Smooth muscle cell (in vitro differentiated cells): Measurements from ENCODE around the gene FYB2. TPM values are rescaled to one million over a fixed set of nuclear protein-coding genes. Genes with fewer than 3 reads are reported as not detected.

Source experiments
- DNase-seq: peaks from one replicate; lab custom pipeline; 2025; ENCODE audit not compliant: unreplicated experiment; lab: John Stamatoyannopoulos, UW
- H2AFZ ChIP-seq: fragments of 200-600 bp; sonication (generic); 2 replicates; pipeline ENCODE4 v1.6.0; 2016; ENCODE audit warnings: antibody characterized with exemption, low read depth, mild to moderate bottlenecking
- H3F3A ChIP-seq: fragments of 200-600 bp; sonication (generic); 2 replicates; pipeline ENCODE4 v1.6.0; 2017; ENCODE audit warnings: antibody characterized with exemption, low read depth
- H3K27ac ChIP-seq: fragments of 200-600 bp; sonication (generic); 2 replicates; pipeline ENCODE4 v1.5.1; 2016; ENCODE audit warnings: low read depth, mild to moderate bottlenecking
- H3K27me3 ChIP-seq: fragments of 200-600 bp; sonication (generic); 2 replicates; pipeline ENCODE4 v1.6.1; 2016; ENCODE audit warnings: low read depth, mild to moderate bottlenecking
- H3K36me3 ChIP-seq: fragments of 200-600 bp; sonication (generic); 2 replicates; pipeline ENCODE4 v1.5.1; 2016; ENCODE audit warnings: low read depth
- H3K4me1 ChIP-seq: fragments of 200-600 bp; sonication (generic); 2 replicates; pipeline ENCODE4 v1.5.1; 2016; ENCODE audit warnings: low read depth
- H3K4me2 ChIP-seq: fragments of 200-600 bp; sonication (generic); 2 replicates; pipeline ENCODE4 v1.6.0; 2016; ENCODE audit warnings: mild to moderate bottlenecking
- H3K4me3 ChIP-seq: fragments of 200-600 bp; sonication (generic); 2 replicates; pipeline ENCODE4 v1.5.1; 2016; ENCODE audit warnings: mild to moderate bottlenecking
- H3K79me2 ChIP-seq: fragments of 200-600 bp; sonication (generic); 2 replicates; pipeline ENCODE4 v1.6.0; 2016; ENCODE audit warnings: low read depth, mild to moderate bottlenecking
- H3K9ac ChIP-seq: fragments of 200-600 bp; sonication (generic); 2 replicates; pipeline ENCODE4 v1.6.0; 2016; ENCODE audit warnings: low read depth
- H3K9me3 ChIP-seq: fragments of 200-600 bp; sonication (generic); replicated peaks from 2 replicates; pipeline ENCODE4 v1.5.1; 2016; ENCODE audit warnings: low read depth
- H4K20me1 ChIP-seq: fragments of 200-600 bp; sonication (generic); 2 replicates; pipeline ENCODE4 v1.6.0; 2016; ENCODE audit warnings: low read depth
- CTCF ChIP-seq: fragments of 200-600 bp; sonication (generic); IDR thresholded peaks from 2 replicates; pipeline ENCODE4 v1.5.1; 2017; ENCODE audit warnings: borderline replicate concordance, mild to moderate bottlenecking, antibody characterized with exemption; ENCODE audit not compliant: insufficient read depth, poor library complexity, severe bottlenecking
- WGBS: methylation state at CpG from one replicate; pipeline ENCODE4 v1.1.7; 2016; ENCODE audit warnings: low lambda C conversion rate; 5-methylcytosine and 5-hydroxymethylcytosine counted together
- polyA plus RNA-seq: library from polyadenylated mRNA; unstranded; fragments of >200 nt; fragmentation: Nextera tagmentation; extraction: Ambion mirVana; gene quantifications from 2 replicates; pipeline ENCODE4 v1.2.1, GENCODE V29; 2016
- total RNA-seq: library from RNA; depleted of rRNA; stranded (reverse); fragments of >200 nt; gene quantifications from 2 replicates; pipeline ENCODE4 v1.2.3, GENCODE V29; 2014

FYB2 gene
- total and polyA plus RNA-seq, 2 experiments from 2014 or later: 0.65 to 3.6 TPM

- Histone ChIP-seq H3K4me3 (no peak overlapping the region), H3K9ac (no peak overlapping the region), H4K20me1 (no peaks in the 10 kb centered on the region), H3F3A (no peaks in the 10 kb centered on the region), H3K27me3 (no peaks in the 10 kb centered on the region), H3K36me3 (no peaks in the 10 kb centered on the region), H3K79me2 (no peaks in the 10 kb centered on the region), H3K4me2 (no peak overlapping the region), H3K27ac (no peak overlapping the region), H3K9me3 (no peaks in the 10 kb centered on the region), H2AFZ (no peak overlapping the region), H3K4me1 (peaks cover under 1% of the 10 kb centered on the region)
- no peak for TF ChIP-seq CTCF
- no peak for DNase-seq
- WGBS: 73% methylated on average over 4 of the region's 4 CpGs
Observed at GRCh38 chr1:56825436-56825835, 6.2 kb upstream of the FYB2 start.

- Histone ChIP-seq H4K20me1 (no peaks in the 10 kb centered on the region), H3K9me3 (no peaks in the 10 kb centered on the region), H3K4me2 (no peak overlapping the region), H3K9ac (no peak overlapping the region), H2AFZ (no peak overlapping the region), H3K36me3 (no peaks in the 10 kb centered on the region), H3K79me2 (no peaks in the 10 kb centered on the region), H3K4me1 (peaks cover 6% of the 10 kb centered on the region), H3F3A (no peaks in the 10 kb centered on the region), H3K27ac (no peak overlapping the region), H3K27me3 (no peaks in the 10 kb centered on the region), H3K4me3 (no peak overlapping the region)
- 96% methylated on average over 1 of the region's 1 CpG for WGBS
- no peak for TF ChIP-seq CTCF
- DNase-seq: no peak
Observed at GRCh38 chr1:56824938-56825337, 5.7 kb upstream of the FYB2 start.

GRCh38 chr1:56824271-56824670, 5.1 kb upstream of the FYB2 start:
- no peak for DNase-seq

More at GRCh38 chr1:56824271-56824670, 5.1 kb upstream of the FYB2 start:
- H3K36me3 ChIP-seq: no peaks in the 10 kb centered on the region
- H4K20me1 ChIP-seq: no peaks in the 10 kb centered on the region
- no peaks in the 10 kb centered on the region for H3F3A ChIP-seq
- no peak overlapping the region for H2AFZ ChIP-seq
- 100% methylated on average over 2 of the region's 2 CpGs for WGBS
- H3K79me2 ChIP-seq: no peaks in the 10 kb centered on the region
- no peak overlapping the region for H3K27ac ChIP-seq
- no peak for TF ChIP-seq CTCF
- no peak overlapping the region for H3K9ac ChIP-seq
- H3K4me1 ChIP-seq: peaks cover 12% of the 10 kb centered on the region
- no peaks in the 10 kb centered on the region for H3K9me3 ChIP-seq
- no peak overlapping the region for H3K4me3 ChIP-seq
- no peaks in the 10 kb centered on the region for H3K27me3 ChIP-seq
- no peak overlapping the region for H3K4me2 ChIP-seq
